NB4 (cell line): Measurements from ENCODE around the gene PLSCR1.

Experiments used
- DNase-seq: peaks from one replicate; pipeline ENCODE4 v3.0.0; 2010; ENCODE audit warnings: low read depth
- H3K4me3 ChIP-seq: one replicate; pipeline ENCODE4 v1.5.1; 2011; ENCODE audit warnings: mild to moderate bottlenecking, low read depth, low read length, moderate library complexity
- MYC ChIP-seq: IDR thresholded peaks from 2 replicates; pipeline ENCODE4 v1.6.1; 2011; ENCODE audit warnings: low read depth, low read length
- POLR2A ChIP-seq: IDR thresholded peaks from 2 replicates; pipeline ENCODE4 v1.6.1; 2011; ENCODE audit warnings: mild to moderate bottlenecking; ENCODE audit not compliant: insufficient read length; ENCODE audit errors: extremely low read depth
- TF ChIP-seq, protein P1 (sequence below): IDR thresholded peaks from one replicate; pipeline ENCODE4 v1.5.1; 2012; ENCODE audit warnings: low read depth, low read length
- TF ChIP-seq, protein P2 (sequence below): IDR thresholded peaks from 2 replicates; pipeline ENCODE4 v1.6.1; 2011; ENCODE audit warnings: low read depth, low read length

PLSCR1 gene

DNA sequence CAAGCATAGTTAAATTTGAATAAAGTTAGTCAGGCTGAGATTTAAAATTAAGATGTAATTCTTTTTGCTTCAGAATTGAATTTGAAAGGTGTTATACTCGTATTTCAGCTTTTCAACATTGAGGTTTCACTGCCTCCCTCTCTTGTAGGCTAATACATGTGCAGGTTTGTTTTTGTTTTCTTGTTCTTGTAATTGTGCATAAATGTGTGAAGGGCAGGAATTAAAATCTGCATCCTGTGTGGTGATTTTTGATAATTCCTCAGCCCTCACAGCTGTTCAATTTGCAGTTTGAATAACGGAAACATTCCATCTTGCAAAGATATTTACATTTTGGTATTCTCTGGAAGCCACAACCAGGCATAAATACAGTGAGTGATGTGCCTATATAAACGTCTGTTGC is 24.9 kb upstream of the PLSCR1 start:
- H3K4me3 ChIP-seq: no peak overlapping the region
- TF ChIP-seq POLR2A (no peak), MYC (no peak)
- TF ChIP-seq, protein P1, sequence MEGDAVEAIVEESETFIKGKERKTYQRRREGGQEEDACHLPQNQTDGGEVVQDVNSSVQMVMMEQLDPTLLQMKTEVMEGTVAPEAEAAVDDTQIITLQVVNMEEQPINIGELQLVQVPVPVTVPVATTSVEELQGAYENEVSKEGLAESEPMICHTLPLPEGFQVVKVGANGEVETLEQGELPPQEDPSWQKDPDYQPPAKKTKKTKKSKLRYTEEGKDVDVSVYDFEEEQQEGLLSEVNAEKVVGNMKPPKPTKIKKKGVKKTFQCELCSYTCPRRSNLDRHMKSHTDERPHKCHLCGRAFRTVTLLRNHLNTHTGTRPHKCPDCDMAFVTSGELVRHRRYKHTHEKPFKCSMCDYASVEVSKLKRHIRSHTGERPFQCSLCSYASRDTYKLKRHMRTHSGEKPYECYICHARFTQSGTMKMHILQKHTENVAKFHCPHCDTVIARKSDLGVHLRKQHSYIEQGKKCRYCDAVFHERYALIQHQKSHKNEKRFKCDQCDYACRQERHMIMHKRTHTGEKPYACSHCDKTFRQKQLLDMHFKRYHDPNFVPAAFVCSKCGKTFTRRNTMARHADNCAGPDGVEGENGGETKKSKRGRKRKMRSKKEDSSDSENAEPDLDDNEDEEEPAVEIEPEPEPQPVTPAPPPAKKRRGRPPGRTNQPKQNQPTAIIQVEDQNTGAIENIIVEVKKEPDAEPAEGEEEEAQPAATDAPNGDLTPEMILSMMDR: no peak
- TF ChIP-seq, protein P2, sequence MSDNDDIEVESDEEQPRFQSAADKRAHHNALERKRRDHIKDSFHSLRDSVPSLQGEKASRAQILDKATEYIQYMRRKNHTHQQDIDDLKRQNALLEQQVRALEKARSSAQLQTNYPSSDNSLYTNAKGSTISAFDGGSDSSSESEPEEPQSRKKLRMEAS: no peak
- no peak for DNase-seq

DNA sequence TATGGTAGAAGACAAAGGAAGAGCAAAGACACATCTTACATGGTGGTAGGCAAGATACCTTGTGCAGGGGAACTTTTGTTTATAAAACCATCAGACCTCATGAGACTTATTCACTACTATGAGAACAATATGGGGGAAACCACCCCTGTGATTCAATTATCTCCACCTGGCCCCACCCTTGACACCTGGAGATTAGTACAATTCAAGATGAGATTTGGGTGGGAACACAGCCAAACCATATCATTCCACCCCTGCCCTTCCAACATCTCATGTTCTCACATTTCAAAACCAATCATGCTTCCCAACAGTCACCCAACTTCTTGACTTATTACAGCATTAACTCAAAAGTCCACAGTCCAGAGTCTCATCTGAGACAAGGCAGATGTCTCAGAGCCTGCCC is 21.7 kb upstream of the PLSCR1 start:
- TF ChIP-seq, protein P2: no peak
- no peak for TF ChIP-seq MYC
- no peak overlapping the region for H3K4me3 ChIP-seq

DNA sequence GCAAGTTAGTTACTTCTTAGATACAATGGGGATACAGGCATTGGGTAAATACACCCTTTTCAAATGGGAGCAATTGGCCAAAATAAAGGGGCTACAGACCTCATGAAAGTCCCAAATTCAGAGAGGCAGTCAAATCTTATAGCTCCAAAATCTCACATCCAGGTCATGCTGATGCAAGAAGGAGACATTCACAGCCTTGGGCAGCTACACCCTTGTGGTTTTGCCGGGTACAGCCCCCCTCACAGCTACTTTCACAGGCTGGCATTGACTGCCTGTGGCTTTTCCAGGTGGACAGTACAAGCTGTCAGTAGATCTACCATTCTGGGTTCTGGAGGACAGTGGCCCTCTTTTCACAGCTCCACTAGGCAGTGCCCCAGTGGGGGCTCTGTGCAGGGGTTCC is 17.5 kb upstream of the PLSCR1 start:
- TF ChIP-seq, protein P1: no peak
- no peak for TF ChIP-seq POLR2A
- no peak for TF ChIP-seq MYC
- TF ChIP-seq, protein P2: no peak
- no peak for DNase-seq
- no peak overlapping the region for H3K4me3 ChIP-seq

More for the DNA sequence above, 21.7 kb upstream of the PLSCR1 start:
- DNase-seq: no peak

DNA sequence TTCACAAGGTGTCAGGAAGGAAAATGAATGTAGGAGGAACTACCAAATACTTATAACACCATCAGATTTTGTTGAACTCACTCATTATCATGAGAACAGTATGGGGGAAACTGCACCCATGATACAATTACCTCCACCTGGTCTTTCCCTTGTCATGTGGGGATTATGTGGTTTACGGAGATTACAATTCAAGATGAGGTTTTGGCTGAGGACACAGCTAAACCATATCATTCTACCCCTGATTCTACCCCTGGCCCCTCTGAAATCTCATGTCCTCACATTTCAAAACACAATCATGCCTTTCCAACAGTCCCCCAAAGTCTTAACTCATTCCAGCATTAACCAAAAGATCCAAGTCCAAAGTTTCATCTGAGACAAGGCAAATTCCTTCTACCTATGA is 17.1 kb upstream of the PLSCR1 start:
- DNase-seq: no peak
- H3K4me3 ChIP-seq: no peak overlapping the region
- TF ChIP-seq, protein P2: no peak
- TF ChIP-seq, protein P1: no peak
- TF ChIP-seq MYC (no peak), POLR2A (no peak)

DNA sequence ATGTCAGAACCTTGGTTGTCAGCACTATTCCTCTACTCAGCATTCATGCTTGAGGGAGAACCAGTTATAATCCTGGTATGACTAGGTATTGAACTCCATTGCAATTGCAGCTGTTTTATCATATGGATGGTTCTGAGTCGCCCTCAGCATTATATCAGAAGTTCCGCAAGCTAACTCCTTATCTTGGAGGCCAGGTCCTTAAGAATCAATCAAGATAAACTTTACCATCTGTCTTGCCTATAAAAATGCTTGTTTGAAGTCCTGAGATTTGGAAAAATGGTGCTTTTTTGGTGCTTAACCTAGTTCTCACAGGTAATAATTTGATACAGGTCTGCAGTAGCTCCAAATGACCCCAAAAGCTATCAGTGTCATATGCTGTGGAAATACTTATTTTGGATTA is 16.3 kb upstream of the PLSCR1 start:
- no peak overlapping the region for H3K4me3 ChIP-seq
- no peak for DNase-seq
- TF ChIP-seq MYC: no peak
- TF ChIP-seq, protein P2: no peak
- TF ChIP-seq POLR2A: no peak
- TF ChIP-seq, protein P1: no peak

DNA sequence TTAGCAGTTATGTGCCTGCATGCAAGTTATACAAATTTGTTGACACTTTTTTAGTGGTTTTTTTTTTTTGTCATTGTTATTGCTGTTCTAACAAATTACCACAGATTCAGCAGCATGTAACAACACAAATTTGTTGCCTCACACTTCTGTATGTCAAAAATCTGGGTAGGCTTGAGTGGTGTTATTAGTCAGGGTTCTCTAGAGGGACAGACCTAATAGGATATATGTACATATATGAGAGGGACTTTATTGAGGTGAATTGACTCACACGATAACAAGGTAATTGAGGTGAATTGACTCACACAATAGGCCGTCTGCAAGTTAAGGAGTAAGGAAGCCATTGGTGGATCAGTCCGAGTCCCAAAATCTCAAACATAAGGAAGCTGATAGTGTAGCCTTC is 15.0 kb upstream of the PLSCR1 start:
- H3K4me3 ChIP-seq: no peak overlapping the region
- no peak for DNase-seq
- TF ChIP-seq, protein P1: no peak
- TF ChIP-seq MYC: no peak
- TF ChIP-seq POLR2A: no peak
- TF ChIP-seq, protein P2: no peak
